HAP-1 (cell line): ENCODE measurements around the gene BACE2.
"Not testable (repeated sequence)": the region's sequence is repeated elsewhere in the genome, so short reads cannot be mapped to it uniquely, and the experiment has no call there.

Source experiments
- DNase-seq, 2 experiments: peaks; one replicate each; pipeline ENCODE4 v3.0.0-alpha.2; 2016 to 2020; ENCODE audit warnings: low spot score in 2 of 2
- H3K27me3 ChIP-seq: fragments of 250-450 bp; sonication (Bioruptor Pico); 2 replicates; pipeline ENCODE4 v1.5.1; 2020; ENCODE audit warnings: low read depth, mild to moderate bottlenecking, moderate library complexity
- H3K36me3 ChIP-seq: fragments of 250-450 bp; sonication (Bioruptor Pico); replicated peaks from 2 replicates; pipeline ENCODE4 v1.5.1; 2020; ENCODE audit warnings: mild to moderate bottlenecking
- H3K4me1 ChIP-seq: fragments of 250-450 bp; sonication (Bioruptor Pico); 2 replicates; pipeline ENCODE4 v1.5.1; 2020; ENCODE audit warnings: mild to moderate bottlenecking
- H3K4me3 ChIP-seq: fragments of 250-450 bp; sonication (Bioruptor Pico); 2 replicates; pipeline ENCODE4 v1.5.1; 2020; ENCODE audit warnings: mild to moderate bottlenecking, moderate library complexity
- H3K9me3 ChIP-seq: fragments of 250-450 bp; sonication (Bioruptor Pico); 2 replicates; pipeline ENCODE4 v1.5.1; 2020; ENCODE audit warnings: mild to moderate bottlenecking, moderate library complexity
- in situ Hi-C: fragments of 300-500 bp; cut with MboI; formaldehyde crosslinking; loops from 3 replicates; pipeline ENCODE4 v1.14.3; 2020; ENCODE audit warnings: low sequenced_read_pairs, inconsistent platforms, mixed read lengths

Gene BACE2

DNA sequence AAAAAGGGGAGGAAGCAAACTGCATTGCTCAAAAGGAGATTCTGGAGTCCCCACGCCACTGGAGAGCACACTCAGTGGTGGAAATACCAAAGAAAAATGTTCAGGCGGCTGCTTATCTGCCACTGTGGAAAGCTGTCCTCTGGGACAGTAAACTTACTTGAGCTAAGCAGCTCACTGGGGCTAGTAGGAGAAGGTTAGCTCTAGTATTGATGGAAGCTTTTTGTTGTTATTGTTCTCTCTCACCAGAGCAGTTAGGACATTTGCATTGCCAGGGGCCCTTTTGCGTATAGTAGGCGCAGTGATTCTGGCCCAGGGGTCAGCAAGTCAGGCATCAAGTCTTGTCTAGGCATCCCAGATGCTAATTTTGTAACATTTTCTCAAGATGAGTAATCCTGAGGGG, 15.6 kb downstream of the BACE2 start:
- no peak for DNase-seq
- Histone ChIP-seq H3K36me3 (no peaks in the 10 kb centered on the region), H3K4me3 (no peak overlapping the region), H3K9me3 (no peaks in the 10 kb centered on the region; the same call in 1 of the 2 replicates), H3K4me1 (no peaks in the 10 kb centered on the region), H3K27me3 (no peaks in the 10 kb centered on the region)
- in situ Hi-C loops: no loop called here

DNA sequence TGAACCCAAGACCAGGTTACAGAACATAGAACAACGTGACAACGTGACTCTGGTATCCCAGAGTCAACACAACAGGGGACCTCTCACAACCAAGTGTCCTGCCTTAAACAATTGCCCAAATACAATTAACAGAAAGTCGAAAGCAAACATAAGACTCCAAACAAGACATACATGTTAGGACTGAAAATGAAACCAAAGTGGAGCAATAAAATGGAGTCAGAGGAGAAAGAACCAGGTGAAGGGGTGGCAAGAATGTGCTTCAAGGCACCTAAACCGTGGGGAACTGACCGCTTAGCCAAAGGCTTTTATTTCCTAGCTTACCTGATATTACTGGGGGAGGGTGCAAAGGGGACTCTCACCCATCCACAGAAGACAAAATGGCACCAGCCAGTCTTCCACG, 17.8 kb downstream of the BACE2 start:
- no peak for DNase-seq
- in situ Hi-C loops: no loop called here
- no peak overlapping the region for H3K4me3 ChIP-seq

DNA sequence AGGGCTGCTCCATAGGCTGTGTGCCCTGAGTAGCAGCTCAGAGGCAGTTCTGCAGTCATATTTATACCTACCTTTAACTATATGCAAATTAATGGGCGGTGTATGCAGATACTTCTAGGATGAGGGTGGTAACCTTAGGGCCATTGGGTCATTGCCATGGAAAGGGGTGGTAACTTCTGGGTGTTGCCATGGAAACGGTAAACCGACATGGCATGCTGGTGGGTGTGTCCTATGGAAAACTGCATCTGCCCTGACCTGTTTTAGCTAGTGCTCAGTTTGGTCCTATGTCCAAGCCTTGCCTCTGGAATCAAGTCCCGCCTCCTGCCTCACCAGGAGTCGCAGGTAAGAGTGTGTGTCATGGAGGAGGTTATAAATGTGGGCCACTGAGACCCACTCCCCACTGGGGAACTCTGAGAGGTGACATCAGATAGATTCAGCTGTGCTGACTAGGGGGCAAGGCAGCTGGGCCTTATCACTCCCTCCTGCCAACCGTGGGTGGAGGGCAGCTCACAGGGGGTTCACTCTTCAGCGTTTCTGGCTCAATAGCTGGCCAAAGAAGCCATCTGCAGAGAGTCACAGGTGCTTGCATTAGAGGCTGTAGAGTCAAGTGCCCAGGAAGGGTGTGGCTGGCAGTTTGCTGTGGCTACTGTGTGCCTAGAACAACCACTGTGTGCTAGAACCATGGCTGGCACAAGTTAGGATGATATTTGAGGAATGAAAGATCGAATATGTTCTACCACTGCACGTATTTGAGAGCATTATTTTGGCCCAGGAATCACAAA, 19.0 kb downstream of the BACE2 start:
- no peak for DNase-seq
- H3K4me1 ChIP-seq: no peaks in the 10 kb centered on the region
- H3K27me3 ChIP-seq: no peaks in the 10 kb centered on the region
- no peaks in the 10 kb centered on the region; the same call in 1 of the 2 replicates for H3K9me3 ChIP-seq
- in situ Hi-C loops: no loop called here
- no peaks in the 10 kb centered on the region for H3K36me3 ChIP-seq
- no peak overlapping the region for H3K4me3 ChIP-seq

More for the DNA sequence above, 17.8 kb downstream of the BACE2 start:
- Histone ChIP-seq H3K4me1 (no peaks in the 10 kb centered on the region), H3K27me3 (no peaks in the 10 kb centered on the region), H3K9me3 (no peaks in the 10 kb centered on the region; the same call in 1 of the 2 replicates), H3K36me3 (no peaks in the 10 kb centered on the region)

DNA sequence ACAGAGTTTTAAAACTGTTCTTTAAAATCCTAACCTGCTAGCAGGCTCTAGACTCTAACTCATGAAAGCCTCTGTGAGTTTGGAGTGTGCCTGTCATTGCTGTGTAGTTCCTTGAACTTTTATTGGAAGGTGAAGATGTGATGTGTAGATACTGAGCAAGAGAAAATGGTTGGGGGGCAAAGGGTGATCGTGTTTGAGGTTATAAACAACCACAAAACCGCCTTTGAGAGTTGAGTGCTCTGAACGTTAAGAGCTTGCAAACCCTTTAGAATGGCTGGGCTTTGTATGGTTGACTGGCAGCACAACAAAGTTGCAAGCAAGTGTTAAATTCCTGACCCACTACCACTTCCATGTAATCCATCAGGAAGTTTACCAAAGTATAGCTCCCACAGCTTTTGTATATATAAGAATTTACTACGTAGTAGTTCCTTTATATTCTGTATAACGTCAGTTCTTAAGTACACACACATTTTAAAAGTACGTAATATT, 19.6 kb downstream of the BACE2 start:
- no peak for DNase-seq
- in situ Hi-C loops: no loop called here
- no peaks in the 10 kb centered on the region for H3K4me1 ChIP-seq
- H3K4me3 ChIP-seq: no peak overlapping the region
- H3K9me3 ChIP-seq: no peaks in the 10 kb centered on the region
- H3K27me3 ChIP-seq: no peaks in the 10 kb centered on the region
- no peaks in the 10 kb centered on the region for H3K36me3 ChIP-seq

DNA sequence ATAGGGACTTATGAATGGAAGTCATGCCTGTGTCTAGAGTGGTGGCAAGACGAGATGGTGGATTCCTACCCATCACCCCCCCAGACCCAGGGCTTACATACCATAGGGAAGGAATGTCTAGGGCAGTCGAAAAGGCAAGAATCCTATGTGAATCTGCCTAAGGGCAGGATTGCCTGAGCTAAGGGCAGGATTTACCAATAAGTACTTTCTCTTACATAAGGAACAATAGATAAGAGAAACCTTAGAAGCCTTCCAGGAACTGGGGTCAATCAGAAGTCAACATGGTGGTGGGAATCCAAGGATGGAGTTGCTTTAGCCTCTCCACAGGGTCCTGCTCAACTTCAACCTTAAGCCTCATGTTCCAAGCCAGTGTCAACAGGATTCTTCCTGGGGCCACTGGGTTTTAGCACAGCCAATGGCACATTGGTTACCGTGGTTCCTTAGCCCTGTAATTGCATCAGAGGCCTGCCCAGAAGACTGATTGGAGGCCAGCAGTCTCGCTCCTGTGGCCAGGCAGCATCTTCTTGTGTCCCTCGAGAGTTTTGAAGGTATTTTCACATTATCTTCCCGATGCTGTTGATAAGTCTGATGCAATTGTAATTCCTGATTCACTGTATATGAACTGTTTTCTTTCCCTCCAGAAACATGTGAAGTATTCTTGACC, 20.7 kb downstream of the BACE2 start:
- DNase-seq: no peak
- Histone ChIP-seq H3K4me3 (no peak overlapping the region), H3K27me3 (no peaks in the 10 kb centered on the region), H3K36me3 (no peaks in the 10 kb centered on the region), H3K9me3 (no peaks in the 10 kb centered on the region), H3K4me1 (no peaks in the 10 kb centered on the region)
- in situ Hi-C loops: no loop called here

DNA sequence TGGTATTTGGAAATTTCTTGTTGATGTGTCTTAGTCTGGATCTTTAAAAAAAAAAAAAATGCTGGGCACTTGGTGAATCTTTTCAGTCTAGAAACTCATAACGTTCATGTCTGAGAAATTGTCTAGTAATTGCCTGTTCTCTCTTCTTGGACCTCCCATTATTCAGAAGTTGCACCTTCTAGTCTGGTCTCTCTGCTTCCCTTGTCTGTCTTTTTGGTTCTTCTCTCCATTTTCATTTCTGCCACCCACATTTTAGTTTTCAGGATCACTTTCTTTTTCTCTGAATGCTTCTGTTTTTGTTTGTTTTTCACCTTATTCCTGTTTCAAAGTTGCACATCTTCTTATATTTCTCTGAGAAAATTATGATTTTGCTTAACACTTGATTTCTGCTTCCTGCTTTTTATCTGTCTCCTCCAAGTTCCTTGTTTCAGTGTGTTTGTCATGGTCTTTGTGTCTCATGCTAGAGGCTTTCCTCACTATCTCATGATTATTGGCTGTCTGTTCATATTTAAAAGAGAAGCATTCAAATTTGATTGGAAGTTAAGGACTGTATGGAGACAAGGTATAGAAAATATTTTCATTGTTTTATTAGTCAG, 21.3 kb downstream of the BACE2 start:
- DNase-seq: no peak
- Histone ChIP-seq H3K4me3 (no peak overlapping the region), H3K27me3 (no peaks in the 10 kb centered on the region), H3K4me1 (no peaks in the 10 kb centered on the region), H3K36me3 (no peaks in the 10 kb centered on the region), H3K9me3 (no peaks in the 10 kb centered on the region)
- in situ Hi-C loops: no loop called here

DNA sequence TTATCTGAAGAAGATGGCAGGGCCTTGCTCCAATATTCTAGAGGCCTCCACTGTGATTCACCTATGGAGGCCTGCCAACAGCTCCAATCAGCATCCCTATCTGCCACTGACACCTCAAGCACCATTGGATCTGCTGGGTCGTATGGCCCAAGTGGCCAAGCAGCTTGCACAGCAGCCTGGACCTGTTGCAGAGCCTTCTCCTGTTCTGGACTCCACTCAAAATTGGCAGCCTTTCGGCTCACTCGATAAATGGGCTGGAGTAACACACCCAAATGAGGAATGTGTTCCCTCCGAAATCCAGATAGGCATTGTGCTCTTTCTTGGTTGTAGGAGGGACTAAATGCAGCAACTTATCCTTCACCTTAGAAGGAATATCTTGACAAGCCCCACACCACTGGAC, 24.6 kb downstream of the BACE2 start:
- H3K36me3 ChIP-seq, in situ Hi-C loops, H3K9me3 ChIP-seq, H3K27me3 ChIP-seq, H3K4me1 ChIP-seq, H3K4me3 ChIP-seq, DNase-seq: not testable (repeated sequence)

DNA sequence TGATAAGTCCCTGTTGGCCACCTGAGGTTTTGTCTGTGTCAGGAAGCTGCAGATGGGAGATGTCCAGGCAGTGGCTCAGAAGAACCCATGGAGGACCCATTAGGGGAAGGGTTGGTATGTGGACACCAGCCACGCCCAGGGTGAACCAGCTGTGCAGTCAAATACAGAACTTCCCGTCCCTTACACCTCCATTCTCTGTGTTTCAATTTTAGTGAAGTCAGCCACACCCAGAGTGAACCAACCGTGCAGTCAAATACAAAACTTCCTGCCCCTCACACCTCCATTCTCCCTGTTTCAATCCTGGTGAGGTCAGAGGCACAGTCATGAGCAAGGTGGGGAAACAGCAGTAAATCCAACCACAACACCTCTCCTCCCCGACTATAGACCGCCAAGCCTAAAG, 27.4 kb downstream of the BACE2 start:
- H3K9me3 ChIP-seq: no peaks in the 10 kb centered on the region
- H3K4me1 ChIP-seq: no peaks in the 10 kb centered on the region
- H3K36me3 ChIP-seq: no peaks in the 10 kb centered on the region
- no peaks in the 10 kb centered on the region for H3K27me3 ChIP-seq
- H3K4me3 ChIP-seq: no peak overlapping the region
- no peak for DNase-seq
- in situ Hi-C loops: no loop called here

DNA sequence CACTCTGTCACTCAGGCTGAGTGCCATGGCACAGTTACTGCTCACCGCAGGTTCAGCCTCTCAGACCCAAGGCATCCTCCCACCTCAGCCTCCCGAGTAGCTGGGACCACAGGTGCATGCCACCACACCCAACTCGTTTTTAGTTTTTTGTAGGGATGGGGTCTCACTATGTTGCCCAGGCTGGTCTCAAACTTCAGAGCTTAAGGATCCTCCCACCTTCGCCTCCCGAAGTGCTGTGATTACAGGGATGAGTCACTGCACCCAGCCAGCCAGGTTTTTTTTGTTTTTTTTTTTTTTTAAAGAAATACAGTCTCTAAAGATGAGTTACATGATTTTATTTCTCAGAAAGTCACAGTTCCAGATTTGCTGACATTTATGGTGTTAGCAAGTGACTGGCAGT, 29.0 kb downstream of the BACE2 start:
- no peak for DNase-seq
- Histone ChIP-seq H3K27me3 (no peaks in the 10 kb centered on the region), H3K4me1 (no peaks in the 10 kb centered on the region), H3K4me3 (no peak overlapping the region), H3K9me3 (no peaks in the 10 kb centered on the region), H3K36me3 (no peaks in the 10 kb centered on the region)
- in situ Hi-C loops: no loop called here

DNA sequence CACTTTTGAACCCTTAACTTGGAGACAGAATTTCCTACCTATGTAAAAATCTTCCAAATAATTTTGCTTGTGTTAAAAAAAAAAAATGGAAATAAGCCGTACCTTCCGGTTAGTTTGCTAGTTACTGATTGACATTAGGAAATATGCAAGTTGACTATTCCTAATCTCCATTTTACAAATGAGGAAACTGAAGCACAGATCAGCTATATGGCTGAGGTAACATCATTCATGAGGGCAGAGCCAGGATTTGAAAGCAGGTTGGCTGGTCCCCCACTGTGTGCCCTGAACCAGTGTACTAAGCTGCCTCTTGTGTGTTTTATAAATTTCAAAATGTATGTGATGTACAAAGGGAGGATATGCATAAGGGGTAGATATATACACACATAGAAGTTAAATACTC, 29.6 kb downstream of the BACE2 start:
- no peaks in the 10 kb centered on the region for H3K27me3 ChIP-seq
- no peaks in the 10 kb centered on the region for H3K9me3 ChIP-seq
- no peak overlapping the region for H3K4me3 ChIP-seq
- in situ Hi-C loops: no loop called here
- DNase-seq: no peak
- H3K36me3 ChIP-seq: no peaks in the 10 kb centered on the region
- no peaks in the 10 kb centered on the region for H3K4me1 ChIP-seq

DNA sequence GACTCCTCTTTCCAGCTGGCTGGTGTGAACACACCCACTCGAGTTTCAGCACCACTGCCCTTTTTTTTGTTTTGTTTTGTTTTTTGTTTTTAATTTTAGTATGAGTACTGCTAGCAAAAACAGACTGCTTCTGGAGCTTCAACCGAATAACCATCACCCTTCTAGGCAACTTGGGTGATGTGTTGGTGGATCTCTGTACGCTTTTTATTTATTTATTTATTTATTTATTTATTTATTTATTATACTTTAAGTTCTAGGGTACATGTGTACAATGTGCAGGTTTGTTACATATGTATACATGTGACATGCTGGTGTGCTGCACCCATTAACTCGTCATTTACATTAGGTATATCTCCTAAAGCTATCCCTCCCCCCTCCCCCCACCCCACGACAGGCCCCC, 30.7 kb downstream of the BACE2 start:
- H3K4me3 ChIP-seq, in situ Hi-C loops, H3K4me1 ChIP-seq, DNase-seq, H3K9me3 ChIP-seq, H3K36me3 ChIP-seq, H3K27me3 ChIP-seq: not testable (repeated sequence)

DNA sequence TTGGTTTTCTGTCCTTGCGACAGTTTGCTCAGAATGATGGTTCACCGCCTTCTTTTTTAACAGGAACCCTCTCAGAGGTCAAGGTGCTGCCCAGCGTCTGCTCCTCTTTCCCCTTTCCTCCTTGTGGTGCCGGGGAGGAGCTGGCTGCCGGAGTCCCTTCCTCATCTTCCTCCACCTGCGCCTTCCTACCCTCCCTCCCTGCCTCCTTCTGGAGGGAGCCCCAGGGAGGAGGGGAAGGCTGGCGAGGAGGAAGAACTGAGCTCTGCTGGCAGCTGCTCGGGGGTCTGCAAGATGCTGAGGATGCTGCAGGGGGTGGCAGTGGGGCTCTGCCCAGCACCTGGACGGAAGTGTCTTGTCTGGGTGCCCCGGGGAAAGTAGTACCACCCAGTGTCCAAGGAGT, 31.2 kb downstream of the BACE2 start:
- no peak for DNase-seq
- no peaks in the 10 kb centered on the region for H3K36me3 ChIP-seq
- in situ Hi-C loops: no loop called here
- H3K4me1 ChIP-seq: no peaks in the 10 kb centered on the region
- no peaks in the 10 kb centered on the region for H3K9me3 ChIP-seq
- no peaks in the 10 kb centered on the region for H3K27me3 ChIP-seq
- H3K4me3 ChIP-seq: no peak overlapping the region

DNA sequence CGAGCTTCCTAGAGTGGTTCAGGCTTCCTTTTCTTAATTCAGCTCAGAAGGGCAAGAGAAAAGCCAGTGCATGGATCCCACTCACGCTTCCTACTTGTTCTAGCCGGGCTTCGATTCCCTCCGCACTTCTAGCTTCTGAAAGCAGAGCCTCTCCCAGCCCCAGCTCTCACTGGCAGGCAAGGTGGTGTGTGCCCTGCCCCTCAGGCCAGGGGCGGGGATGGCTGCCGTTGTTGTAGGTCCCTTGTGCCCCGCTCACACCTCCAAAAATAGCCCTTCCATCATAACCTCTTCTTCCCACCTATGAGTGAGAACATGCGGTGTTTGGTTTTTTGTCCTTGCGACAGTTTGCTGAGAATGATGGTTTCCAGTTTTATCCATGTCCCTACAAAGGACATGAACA, 31.6 kb downstream of the BACE2 start:
- in situ Hi-C loops: no loop called here
- H3K9me3 ChIP-seq: no peaks in the 10 kb centered on the region
- H3K4me1 ChIP-seq: no peaks in the 10 kb centered on the region
- no peak overlapping the region for H3K4me3 ChIP-seq
- no peak for DNase-seq
- no peaks in the 10 kb centered on the region for H3K36me3 ChIP-seq
- no peaks in the 10 kb centered on the region for H3K27me3 ChIP-seq

DNA sequence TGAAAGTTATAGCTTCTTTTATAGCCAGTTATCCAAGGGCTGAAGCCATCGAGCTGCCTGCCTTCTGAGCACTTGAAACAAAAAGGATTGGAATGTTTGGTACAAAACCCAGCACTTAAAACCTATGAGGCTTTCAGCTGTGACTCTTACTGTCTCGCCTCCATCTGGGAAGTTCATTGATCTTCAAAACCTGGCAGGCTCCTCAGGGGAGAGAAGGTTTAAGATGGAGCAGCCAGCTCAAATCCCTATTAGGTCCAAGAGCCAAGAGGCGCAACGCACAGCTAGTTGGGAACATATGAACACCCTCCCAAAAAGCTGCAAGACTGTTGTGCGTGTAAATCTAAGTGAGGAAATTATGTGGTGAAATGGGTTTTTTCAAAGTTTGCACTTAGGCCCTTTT, 33.4 kb downstream of the BACE2 start:
- in situ Hi-C loops: no loop called here
- DNase-seq: no peak
- no peaks in the 10 kb centered on the region for H3K4me1 ChIP-seq
- H3K36me3 ChIP-seq: no peaks in the 10 kb centered on the region
- no peaks in the 10 kb centered on the region for H3K9me3 ChIP-seq
- no peak overlapping the region for H3K4me3 ChIP-seq
- no peaks in the 10 kb centered on the region for H3K27me3 ChIP-seq
